22Rv1 (cell line): ENCODE data around the gene TRIM39.

Experiments
- CTCF ChIP-seq: fragments of 450-650 bp; IDR thresholded peaks from 2 replicates; pipeline ENCODE4 v1.5.1; 2017; ENCODE audit warnings: mild to moderate bottlenecking
- ZFX ChIP-seq: fragments of 450-650 bp; IDR thresholded peaks from 2 replicates; pipeline ENCODE4 v1.6.1; 2017; ENCODE audit warnings: antibody characterized with exemption, borderline replicate concordance

GRCh38 chr6:30328397-30328796 lies 1.7 kb downstream of the TRIM39 start:
- TF ChIP-seq CTCF = no peak
- TF ChIP-seq ZFX = no peak
